SK-N-SH (cell line): ENCODE data around the gene THOC6. TPM values are rescaled to one million over a fixed set of nuclear protein-coding genes. Genes with fewer than 3 reads are reported as not detected.

Experiments used
- CTCF ChIA-PET: fragments of 300-600, 350-600 bp; formaldehyde crosslinking; extraction: SDS; loops from one replicate; lab custom pipeline; 2021; lab: Yijun Ruan, JAX
- POLR2A ChIA-PET: fragments of 350-600 bp; sonication (Branson Sonifier 250); formaldehyde crosslinking; extraction: SDS; loops from one replicate; lab custom pipeline; 2020; ENCODE audit warnings: antibody characterized with exemption, inconsistent platforms; lab: Yijun Ruan, JAX
- DNase-seq: peaks from one replicate; pipeline ENCODE4 v3.0.0; 2012
- H2AFZ ChIP-seq: fragments of 200-600 bp; sonication (generic); 2 replicates; pipeline ENCODE4 v1.8.1; 2016; ENCODE audit warnings: antibody characterized with exemption, mild to moderate bottlenecking, low read depth
- H3F3A ChIP-seq: fragments of 200-600 bp; sonication (generic); replicated peaks from 2 replicates; pipeline ENCODE3; 2016; ENCODE audit warnings: antibody characterized with exemption, mild to moderate bottlenecking; ENCODE audit not compliant: insufficient read depth
- H3K27ac ChIP-seq, 2 experiments: fragments of 200-500 bp in 1 of 2; fragments of 200-600 bp in 1 of 2; sonication (Bioruptor generic) in 1 of 2; sonication (generic), shearing (Covaris generic) in 1 of 2; 2 replicates each; pipeline versions ENCODE4 v1.5.1 to v1.6.1; 2014 to 2016; ENCODE audit warnings: low read depth in 2 of 2, inconsistent platforms in 1 of 2, low read length in 1 of 2, mild to moderate bottlenecking in 1 of 2, mixed read lengths in 1 of 2
- H3K27me3 ChIP-seq: fragments of 200-600 bp; sonication (generic), shearing (Covaris generic); 2 replicates; pipeline ENCODE4 v1.6.1; 2016; ENCODE audit warnings: mixed run types; ENCODE audit not compliant: insufficient read depth
- H3K36me3 ChIP-seq, 2 experiments: fragments of 200-500 bp in 1 of 2; fragments of 200-600 bp in 1 of 2; sonication (Bioruptor generic) in 1 of 2; sonication (generic) in 1 of 2; replicated peaks in 1 of 2; 2 replicates each; pipeline versions ENCODE3 to v1.5.1; 2014 to 2016; ENCODE audit warnings: low read length in 1 of 2, mild to moderate bottlenecking in 1 of 2; ENCODE audit not compliant: insufficient read depth in 2 of 2, control insufficient read depth in 1 of 2
- H3K4me1 ChIP-seq, 2 experiments: fragments of 200-500 bp in 1 of 2; fragments of 200-600 bp in 1 of 2; sonication (Bioruptor generic) in 1 of 2; sonication (generic), shearing (Covaris generic) in 1 of 2; 2 replicates each; pipeline versions ENCODE4 v1.5.1 to v1.6.1; 2014 to 2016; ENCODE audit warnings: low read depth in 1 of 2, low read length in 1 of 2, mixed run types in 1 of 2; ENCODE audit not compliant: insufficient read depth in 2 of 2, control insufficient read depth in 1 of 2
- H3K4me2 ChIP-seq: fragments of 200-600 bp; sonication (generic), shearing (Covaris generic); 2 replicates; pipeline ENCODE4 v1.6.1; 2017; ENCODE audit warnings: mixed run types
- H3K4me3 ChIP-seq, 2 experiments: fragments of 200-500 bp in 1 of 2; fragments of 200-600 bp in 1 of 2; sonication (Bioruptor generic) in 1 of 2; sonication (generic), shearing (Covaris generic) in 1 of 2; 2 replicates each; pipeline versions ENCODE4 v1.5.1 to v1.8.1; 2014 to 2016; ENCODE audit warnings: low read depth in 2 of 2, inconsistent platforms in 1 of 2, low read length in 1 of 2, mild to moderate bottlenecking in 1 of 2, mixed read lengths in 1 of 2, moderate library complexity in 1 of 2
- H3K79me2 ChIP-seq: fragments of 200-600 bp; sonication (generic); 2 replicates; pipeline ENCODE4 v1.8.1; 2017; ENCODE audit warnings: mild to moderate bottlenecking; ENCODE audit not compliant: insufficient read depth
- H3K9ac ChIP-seq: fragments of 200-600 bp; sonication (generic); 2 replicates; pipeline ENCODE4 v1.6.1; 2017; ENCODE audit warnings: mixed run types
- H3K9me2 ChIP-seq: fragments of 200-600 bp; sonication (generic); 2 replicates; pipeline ENCODE4 v1.6.1; 2017; ENCODE audit warnings: mixed run types
- H3K9me3 ChIP-seq: fragments of 200-600 bp; sonication (generic); 2 replicates; pipeline ENCODE4 v1.6.1; 2017; ENCODE audit warnings: mixed run types, mild to moderate bottlenecking, moderate library complexity
- H4K20me1 ChIP-seq: fragments of 200-600 bp; sonication (generic); 2 replicates; pipeline ENCODE4 v1.6.1; 2017; ENCODE audit warnings: mild to moderate bottlenecking, mixed run types; ENCODE audit not compliant: insufficient read depth
- CTCF ChIP-seq: fragments of 200-600 bp; sonication (generic); IDR thresholded peaks from 2 replicates; pipeline ENCODE4 v1.6.1; 2017; ENCODE audit warnings: antibody characterized with exemption, mild to moderate bottlenecking, moderate library complexity
- EZH2phosphoT487 ChIP-seq: fragments of 200-600 bp; sonication (generic); IDR thresholded peaks from 2 replicates; pipeline ENCODE4 v1.6.1; 2017; ENCODE audit warnings: low read depth, mixed run types, mild to moderate bottlenecking, antibody characterized with exemption, moderate library complexity, borderline replicate concordance
- FOXJ3 ChIP-seq: sonication (generic); formaldehyde crosslinking; IDR thresholded peaks from 2 replicates; pipeline ENCODE4 v1.5.1; 2020; ENCODE audit warnings: mild to moderate bottlenecking, missing genetic modification reagents
- FOXM1 ChIP-seq: IDR thresholded peaks from 2 replicates; pipeline ENCODE4 v1.4.0; 2012; ENCODE audit warnings: low read depth, mild to moderate bottlenecking
- IRF3 ChIP-seq: fragments of 150-350 bp; IDR thresholded peaks from 2 replicates; pipeline ENCODE4 v1.6.1; 2016; ENCODE audit warnings: mild to moderate bottlenecking, low read depth, low read length
- MEF2A ChIP-seq: IDR thresholded peaks from 2 replicates; pipeline ENCODE4 v1.4.0; 2012; ENCODE audit warnings: low read depth, borderline replicate concordance
- NRF1 ChIP-seq: IDR thresholded peaks from 2 replicates; pipeline ENCODE4 v1.6.1; 2012; ENCODE audit warnings: low read depth, mild to moderate bottlenecking, low read length
- RXRA ChIP-seq: IDR thresholded peaks from 2 replicates; pipeline ENCODE4 v1.4.0; 2012; ENCODE audit warnings: low read depth, mild to moderate bottlenecking, borderline replicate concordance
- TAF1 ChIP-seq: IDR thresholded peaks from 2 replicates; pipeline ENCODE4 v1.6.1; 2012; ENCODE audit warnings: low read depth, mild to moderate bottlenecking, low read length, moderate library complexity, borderline replicate concordance
- TCF12 ChIP-seq: IDR thresholded peaks from 2 replicates; pipeline ENCODE4 v1.4.0; 2012
- TEAD4 ChIP-seq: IDR thresholded peaks from 2 replicates; pipeline ENCODE4 v1.4.0; 2012; ENCODE audit warnings: mild to moderate bottlenecking, borderline replicate concordance; ENCODE audit not compliant: insufficient read depth
- USF1 ChIP-seq: IDR thresholded peaks from 2 replicates; pipeline ENCODE4 v1.4.0; 2012; ENCODE audit warnings: low read depth, borderline replicate concordance
- USF2 ChIP-seq: fragments of 150-350 bp; IDR thresholded peaks from 2 replicates; pipeline ENCODE4 v1.6.1; 2017; ENCODE audit warnings: antibody characterized with exemption, low read length, low read depth, borderline replicate concordance
- YY1 ChIP-seq: IDR thresholded peaks from 2 replicates; pipeline ENCODE4 v1.4.0; 2012; ENCODE audit warnings: low read depth, mild to moderate bottlenecking
- WGBS: methylation state at CpG from one replicate; pipeline ENCODE4 v1.1.6; 2017; ENCODE audit warnings: low lambda C conversion rate; 5-methylcytosine and 5-hydroxymethylcytosine counted together
- polyA plus RNA-seq, 3 experiments: library from polyadenylated mRNA; depleted of rRNA; stranded (reverse); fragments of >200 nt; gene quantifications; 2 replicates each; pipeline ENCODE4 v1.2.3, GENCODE V29; 2012

The THOC6 gene
- polyA plus RNA-seq, 1 of the 3 experiments (the other 2 are of a cell fraction) = 37.7 TPM

- no peak for TF ChIP-seq IRF3
- TF ChIP-seq MEF2A = no peak
- TF ChIP-seq TAF1 = no peak
- TF ChIP-seq TEAD4 = no peak
- TF ChIP-seq USF2 = no peak
- TF ChIP-seq NRF1 = no peak
- no peak for TF ChIP-seq USF1
- no peak for TF ChIP-seq FOXM1
- TF ChIP-seq TCF12 = no peak
- TF ChIP-seq RXRA = no peak
Measured at GRCh38 chr16:3027983-3028715, 4.3 kb downstream of the THOC6 start (continued).

- H3K27me3 ChIP-seq = peaks cover 22% of the 10 kb centered on the region; the same call in 1 of the 2 replicates
Measured at GRCh38 chr16:3028716-3029319, 5.0 kb downstream of the THOC6 start.

More at GRCh38 chr16:3028716-3029319, 5.0 kb downstream of the THOC6 start:
- Histone ChIP-seq H3K79me2 (no peaks in the 10 kb centered on the region), H3K9me3 (no peaks in the 10 kb centered on the region), H3K4me1 (peaks cover 0 to 2% of the 10 kb centered on the region in 2 experiments; a peak in 1 of 4 replicates), H3K4me3 (no peak overlapping the region; a peak in 1 of 4 replicates), H3K9ac (no peak overlapping the region), H3K27ac (no peak overlapping the region), H2AFZ (no peak overlapping the region), H4K20me1 (peaks cover 12% of the 10 kb centered on the region), H3K9me2 (no peaks in the 10 kb centered on the region), H3K36me3 (peaks cover 5 to 22% of the 10 kb centered on the region in 2 experiments), H3F3A (peaks cover 33% of the 10 kb centered on the region), H3K4me2 (no peak overlapping the region)
- no peak for TF ChIP-seq YY1
- TF ChIP-seq CTCF = no peak
- no peak for TF ChIP-seq FOXJ3 (CRISPR knock-in tag)
- TF ChIP-seq EZH2phosphoT487 = no peak
- no peak for TF ChIP-seq USF2
- no peak for TF ChIP-seq USF1
- ChIA-PET CTCF (interaction anchor here (0.5 to 9.8 kb wide), 28 partner anchors 9 to 689 kb away, joined by 3 to 141 read pairs (median 6); partner anchors contain the start of genes ABCA3, CLDN6, CLDN9 and HCFC1R1), POLR2A (interaction anchor here (0.9 to 1.0 kb wide), 2 partner anchors 13 to 22 kb away, joined by 4 to 5 read pairs; no protein-coding TSS in a partner anchor)
- DNase-seq = no peak
- WGBS = 52% methylated on average over 11 of the region's 15 CpGs
